Adrenal gland (tissue), 19 donors: Measurements from ENCODE around the gene SLC22A3. TPM values are rescaled to one million over a fixed set of nuclear protein-coding genes. Genes with fewer than 3 reads are reported as not detected.
A peak's percentile ranks its signal among the peaks of the same experiment; 100 is the strongest.

ENCODE experiments used
- DNase-seq, 7 donors: peaks; one replicate each; pipeline ENCODE4 v3.0.0-alpha.2; 2019 to 2020
- H3K27ac ChIP-seq, 5 donors: fragments of 200-600 bp; sonication (generic) in 4 of 5; 1 replicate in 3 of 5; 2 replicates in 2 of 5; pipeline versions ENCODE4 v1.5.1 to v1.8.0; 2016 to 2020; ENCODE audit warnings: mild to moderate bottlenecking in 1 of 5
- H3K27me3 ChIP-seq: fragments of 200-600 bp; 2 replicates; pipeline ENCODE4 v1.8.0; 2021
- H3K36me3 ChIP-seq, 2 donors: fragments of 200-600 bp; replicated peaks in 1 of 2; 1 replicate in 1 of 2; 2 replicates in 1 of 2; pipeline versions ENCODE4 v1.5.1 to v1.8.0; 2018 to 2022
- H3K4me1 ChIP-seq, 2 donors: fragments of 200-600 bp; replicated peaks in 1 of 2; 1 replicate in 1 of 2; 2 replicates in 1 of 2; pipeline versions ENCODE4 v1.5.1 to v1.8.0; 2018 to 2021
- H3K4me3 ChIP-seq, 4 donors: fragments of 200-600 bp; sonication (generic) in 3 of 4; one replicate each; pipeline ENCODE4 v1.5.1; 2016 to 2018
- H3K9me3 ChIP-seq, 3 donors: fragments of 200-600 bp; sonication (generic) in 1 of 3; replicated peaks in 1 of 3; 1 replicate in 2 of 3; 2 replicates in 1 of 3; pipeline versions ENCODE4 v1.5.1 to v1.8.0; 2016 to 2021
- CTCF ChIP-seq, 6 experiments: fragments of 450-650 bp in 4 of 6; fragments of 200-600 bp in 2 of 6; sonication (generic) in 1 of 6; IDR thresholded peaks; 1 replicate in 5 of 6; 2 replicates in 1 of 6; pipeline versions ENCODE4 v1.5.1 to v1.8.0; 2016 to 2021; ENCODE audit warnings: antibody characterized with exemption in 6 of 6, mild to moderate bottlenecking in 2 of 6, moderate library complexity in 1 of 6
- POLR2A ChIP-seq, 2 donors: fragments of 450-650 bp; IDR thresholded peaks; one replicate each; pipeline ENCODE4 v1.6.1; 2017; ENCODE audit warnings: antibody characterized with exemption in 2 of 2, mild to moderate bottlenecking in 2 of 2, moderate library complexity in 1 of 2
- WGBS, 4 donors: extraction: QIAGEN DNeasy Blood & Tissue Kit in 2 of 4; methylation state at CpG; one replicate each; pipeline versions ENCODE4 v1.1.5 to v1.1.7; 2013 to 2017; 5-methylcytosine and 5-hydroxymethylcytosine counted together
- intact Hi-C, 2 donors: fragments of 100-400 bp; cut with DNase I; formaldehyde crosslinking; loops; one replicate each; pipeline versions ENCODE4 v1.14.1 to v1.15.0; 2022 to 2023
- long read RNA-seq, 10 donors: library from polyadenylated mRNA in 3 of 10; unstranded in 2 of 10; stranded (forward) in 1 of 10; transcript quantifications; one replicate each; pipeline ENCODE4 v2.0.0 and lab custom pipeline, GENCODE V29; 2021 to 2026
- polyA plus RNA-seq, 3 donors: library from polyadenylated mRNA; stranded (reverse); fragments of 200-250 nt in 2 of 3; fragments of 350-450 nt in 1 of 3; fragmentation: Illumina TruSeq in 1 of 3; extraction: RNeasy Lipid Tissue Mini Kit (QIAGEN cat#74804) in 1 of 3; gene quantifications; one replicate each; pipeline ENCODE4 v1.2.3, GENCODE V29; 2013 to 2014
- total RNA-seq, 9 donors: library from RNA; depleted of rRNA in 4 of 9; stranded (reverse); fragments of >200 nt in 4 of 9; fragments of 120-200 nt in 1 of 9; fragmentation: NEBNext Ultra II Directional in 1 of 9; extraction: Animal tissue kit (Norgen Biotek cat#: 25700) in 1 of 9; gene quantifications; one replicate each; pipeline versions ENCODE4 v1.1.0 to v1.2.4, GENCODE V29; 2013 to 2023
- donor health status: healthy with polysubstance abuse.
- donor health status: Bipolar disorder and iron deficiency.
- donor health status: DM: yes; HTN: yes; CAD: no.
- donor health status: DM: no; HTN: no; CAD: no.
- donor health status: DM: no; HTN: no; CAD: no.
- donor health status: DM: yes; HTN: yes; CAD: no.

SLC22A3 gene
- total RNA-seq, result 10 to 100 TPM in 8 of 9 donors, 1 to 10 TPM in 1; 7.2 to 51.9 (median 33.7) TPM
- 10 to 100 TPM; 13.3 to 33.9 (median 15.3) TPM for polyA plus RNA-seq
- long read RNA-seq, donor 1, result 0 reads
- long read RNA-seq, donor 2, partial matches to known transcripts, result 9 of 11 reads
- long read RNA-seq, donor 2, other reads (novel, unspliced or antisense), result 0 of 11 reads
- long read RNA-seq, donor 3, partial matches to known transcripts, result 0 of 4 reads
- long read RNA-seq, donor 3, other reads (novel, unspliced or antisense), result 0 of 4 reads
- long read RNA-seq, donor 4, partial matches to known transcripts, result 2 of 7 reads
- long read RNA-seq, donor 4, other reads (novel, unspliced or antisense), result 2 of 7 reads
- long read RNA-seq, donor 5, transcript SLC22A3-201 (11 exons, 3,348 nt), result major isoform, 38 of 48 reads
- long read RNA-seq, donor 5, partial matches to known transcripts, result 2 of 48 reads
- long read RNA-seq, donor 5, other reads (novel, unspliced or antisense), result 8 of 48 reads
- long read RNA-seq, donor 6, partial matches to known transcripts, result 0 of 5 reads
- long read RNA-seq, donor 6, other reads (novel, unspliced or antisense), result 2 of 5 reads
- long read RNA-seq, donor 7, result 0 reads
- long read RNA-seq, donor 8, transcript SLC22A3-201 (11 exons, 3,348 nt), result major isoform, 9 of 9 reads
- long read RNA-seq, donor 8, partial matches to known transcripts, result 0 of 9 reads
- long read RNA-seq, donor 8, other reads (novel, unspliced or antisense), result 0 of 9 reads
- long read RNA-seq, donor 9, partial matches to known transcripts, result 26 of 29 reads
- long read RNA-seq, donor 9, other reads (novel, unspliced or antisense), result 0 of 29 reads
- long read RNA-seq, donor 10, partial matches to known transcripts, result 0 of 1 reads
- long read RNA-seq, donor 10, other reads (novel, unspliced or antisense), result 0 of 1 reads

- peak in 6 of 7 donors; percentile 39 to 75 (median 66) for DNase-seq
- Histone ChIP-seq H3K27me3 (no peaks in the 10 kb centered on the region), H3K4me1 (peaks cover 5 to 8% of the 10 kb centered on the region in 2 donors), H3K4me3 (peak within 1 kb of the TSS in 3 of 4 donors; percentile 50 to 71 (median 70)), H3K9me3 (no peaks in the 10 kb centered on the region), H3K27ac (peak within 1 kb of the TSS in 3 of 5 donors; percentile 72 to 82 (median 77)), H3K36me3 (no peaks in the 10 kb centered on the region)
- intact Hi-C loops, result loop anchor here in 1 of 2 donors (5.0 kb wide), 1 partner anchor 109 kb away; no protein-coding TSS in a partner anchor
- TF ChIP-seq POLR2A (IDR thresholded peaks at IDR 0.05) (peak; percentile 30 to 68), CTCF (IDR thresholded peaks at IDR 0.05) (peak in 4 of 6 experiments; percentile 34 to 51 (median 36))
- WGBS, 4 donors, result 0 to 1% (median 1%) methylated on average over 2 to 105 of the region's 105 CpGs; no CpG with 5 or more reads in 1 of the 4 donors
Measured at GRCh38 chr6:160348223-160349019, at the start of gene SLC22A3. TSS of gene SLC22A3 (plus strand) at chr6:160348378. CDS start at chr6:160348420, 42 bp downstream.

GRCh38 chr6:160299559-160299958 lies 48.6 kb upstream of the SLC22A3 start:
- Histone ChIP-seq H3K27ac (no peak overlapping the region), H3K9me3 (no peaks in the 10 kb centered on the region), H3K4me3 (no peak overlapping the region), H3K36me3 (no peaks in the 10 kb centered on the region), H3K27me3 (no peaks in the 10 kb centered on the region), H3K4me1 (no peaks in the 10 kb centered on the region)
- TF ChIP-seq POLR2A (IDR thresholded peaks at IDR 0.05) (no peak), CTCF (IDR thresholded peaks at IDR 0.05) (no peak)
- intact Hi-C loops, result no loop called here
- WGBS, 4 donors, result 91 to 99% (median 94%) methylated on average over 10 to 11 of the region's 11 CpGs
- DNase-seq, result no peak

GRCh38 chr6:160300076-160300695 lies 48.0 kb upstream of the SLC22A3 start:
- WGBS, 4 donors, result 76 to 84% (median 82%) methylated on average over 6 to 15 of the region's 15 CpGs
- DNase-seq, result no peak
- Histone ChIP-seq H3K9me3 (no peaks in the 10 kb centered on the region), H3K27me3 (no peaks in the 10 kb centered on the region), H3K4me3 (no peak overlapping the region), H3K4me1 (no peaks in the 10 kb centered on the region), H3K27ac (no peak overlapping the region), H3K36me3 (no peaks in the 10 kb centered on the region)
- intact Hi-C loops, result no loop called here
- no peak for TF ChIP-seq CTCF (IDR thresholded peaks at IDR 0.05)
